HG02763 (cell line): ENCODE data around the gene PGGHG.
"Not testable (repeated sequence)": the region's sequence is repeated elsewhere in the genome, so short reads cannot be mapped to it uniquely, and the experiment has no call there.

Experiments used
- ATAC-seq: cut with Tn5 transposase; IDR thresholded peaks from one replicate; pipeline ENCODE4 v1.9.1; 2021; ENCODE audit warnings: mild to moderate bottlenecking, moderate library complexity; ENCODE audit not compliant: unreplicated experiment

PGGHG gene

DNA sequence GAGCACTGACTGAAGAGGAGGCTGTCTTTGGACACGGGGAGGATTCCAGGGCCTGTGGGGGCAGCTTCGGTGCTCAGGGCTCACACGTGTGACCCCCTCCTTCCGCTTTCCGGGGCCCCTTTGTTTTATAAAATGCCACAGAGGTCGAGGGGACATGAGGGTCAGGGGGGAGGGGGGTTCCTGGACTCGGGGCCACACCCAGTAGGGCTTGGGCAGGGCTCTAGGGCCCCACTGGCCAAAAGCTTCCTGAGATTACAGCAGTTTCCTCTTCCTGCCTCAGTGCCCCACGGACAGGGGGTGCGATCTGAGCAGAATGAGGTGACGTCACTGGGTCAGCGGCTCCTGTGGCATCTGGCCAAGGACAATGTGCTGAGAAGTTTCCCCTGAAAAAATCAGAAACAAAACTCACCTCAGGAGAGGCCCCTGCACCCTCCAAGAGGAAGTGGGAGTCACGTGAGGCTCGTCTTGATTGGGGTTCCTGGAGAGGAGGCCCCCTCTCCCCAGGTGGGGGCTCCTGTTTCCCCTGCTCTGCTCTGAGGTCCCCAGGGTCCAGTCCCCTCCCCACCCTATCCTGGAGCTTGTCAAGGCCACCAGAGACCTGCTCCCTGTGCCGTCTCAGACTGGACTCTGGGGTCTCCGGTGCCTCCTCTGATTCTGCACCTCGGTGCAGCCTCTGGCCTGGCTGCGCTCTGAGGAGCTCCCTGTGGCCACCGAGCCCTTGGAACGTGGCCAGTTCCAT is 38.1 kb downstream of the PGGHG start:
- ATAC-seq, result peak; percentile 60

DNA sequence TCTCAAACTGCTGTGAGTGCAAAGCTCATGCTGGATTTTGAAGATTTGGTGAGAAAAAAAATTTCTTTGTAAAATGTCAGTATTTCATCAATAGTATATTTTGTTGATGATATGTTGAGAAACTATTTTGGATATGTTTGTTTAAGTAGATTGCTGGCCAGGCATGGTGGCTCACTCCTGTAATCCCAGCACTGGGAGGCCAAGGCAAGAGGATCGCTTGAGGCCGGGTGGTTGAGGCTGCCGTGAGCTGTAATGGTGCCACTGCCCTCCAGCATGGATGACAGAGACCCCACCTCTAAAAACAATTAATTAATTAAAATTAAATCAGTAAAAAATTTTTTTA is 38.6 kb downstream of the PGGHG start:
- ATAC-seq, result no peak

DNA sequence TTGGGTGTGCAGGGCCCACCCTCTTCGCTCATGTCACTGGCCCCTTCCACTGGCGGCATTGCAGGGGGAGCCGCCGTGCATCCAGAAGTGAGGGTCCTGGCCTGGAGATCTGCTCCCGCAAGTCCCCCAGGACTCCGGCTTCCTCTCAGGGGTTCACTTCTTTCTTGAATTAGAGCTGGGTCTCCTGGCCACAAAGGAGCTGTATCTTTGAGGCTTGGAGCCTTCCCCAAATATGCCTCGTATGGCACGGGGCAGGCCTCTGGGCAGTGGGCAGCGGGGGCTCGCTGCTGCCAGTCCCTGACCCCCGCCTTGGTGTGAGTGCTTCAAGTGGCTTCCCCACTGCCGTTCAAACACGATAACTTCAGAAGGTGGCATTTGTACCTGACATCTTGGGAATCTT is 39.1 kb downstream of the PGGHG start:
- ATAC-seq, result no peak

DNA sequence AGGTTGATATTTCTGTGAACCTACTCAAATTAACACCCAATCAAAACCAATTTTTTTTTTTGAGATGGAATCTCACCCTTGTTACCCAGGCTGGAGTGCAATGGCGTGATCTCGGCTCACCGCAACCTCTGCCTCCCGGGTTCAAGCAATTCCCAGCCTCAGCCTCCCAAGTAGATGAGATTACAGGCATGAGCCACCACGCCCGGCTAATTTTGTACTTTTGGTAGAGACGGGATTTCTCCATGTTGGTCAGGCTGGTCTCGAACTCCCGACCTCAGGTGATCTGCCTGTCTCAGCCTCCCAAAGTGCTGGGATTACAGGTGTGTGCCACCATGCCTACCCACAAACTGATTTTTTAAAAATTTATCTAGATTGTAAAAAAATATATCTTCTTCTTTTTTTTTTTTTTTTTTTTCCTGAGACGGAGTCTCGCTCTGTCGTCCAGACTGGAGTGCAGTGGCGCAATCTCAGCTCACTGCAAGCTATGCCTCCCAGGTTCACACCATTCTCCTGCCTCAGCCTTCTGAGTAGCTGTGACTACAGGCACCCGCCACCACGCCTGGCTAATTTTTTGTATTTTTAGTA is 39.7 kb downstream of the PGGHG start:
- not testable (repeated sequence) for ATAC-seq

DNA sequence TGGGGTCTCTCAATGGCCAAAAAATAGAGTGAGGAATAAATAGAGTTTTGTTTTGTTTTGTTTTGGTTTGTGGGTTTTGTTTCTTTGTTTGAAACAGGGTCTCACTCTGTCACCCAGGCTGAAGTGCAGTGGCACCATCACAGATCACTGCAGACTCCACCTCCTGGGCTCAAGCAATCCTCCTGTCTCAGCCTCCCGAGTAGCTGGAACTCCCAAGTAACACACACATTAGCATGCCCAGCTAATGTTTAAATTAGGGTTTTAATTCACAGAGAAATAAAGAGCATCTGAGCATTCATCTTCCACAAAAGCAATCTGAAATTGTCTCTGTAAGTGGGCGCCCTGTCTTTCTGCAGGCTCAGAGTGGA is 40.9 kb downstream of the PGGHG start:
- ATAC-seq, result no peak

- ATAC-seq, result no peak
These were observed 41.4 kb downstream of the PGGHG start for GRCh38 chr11:330307-330693.

GRCh38 chr11:330694-331357 is 41.9 kb downstream of the PGGHG start:
- ATAC-seq, result no peak

DNA sequence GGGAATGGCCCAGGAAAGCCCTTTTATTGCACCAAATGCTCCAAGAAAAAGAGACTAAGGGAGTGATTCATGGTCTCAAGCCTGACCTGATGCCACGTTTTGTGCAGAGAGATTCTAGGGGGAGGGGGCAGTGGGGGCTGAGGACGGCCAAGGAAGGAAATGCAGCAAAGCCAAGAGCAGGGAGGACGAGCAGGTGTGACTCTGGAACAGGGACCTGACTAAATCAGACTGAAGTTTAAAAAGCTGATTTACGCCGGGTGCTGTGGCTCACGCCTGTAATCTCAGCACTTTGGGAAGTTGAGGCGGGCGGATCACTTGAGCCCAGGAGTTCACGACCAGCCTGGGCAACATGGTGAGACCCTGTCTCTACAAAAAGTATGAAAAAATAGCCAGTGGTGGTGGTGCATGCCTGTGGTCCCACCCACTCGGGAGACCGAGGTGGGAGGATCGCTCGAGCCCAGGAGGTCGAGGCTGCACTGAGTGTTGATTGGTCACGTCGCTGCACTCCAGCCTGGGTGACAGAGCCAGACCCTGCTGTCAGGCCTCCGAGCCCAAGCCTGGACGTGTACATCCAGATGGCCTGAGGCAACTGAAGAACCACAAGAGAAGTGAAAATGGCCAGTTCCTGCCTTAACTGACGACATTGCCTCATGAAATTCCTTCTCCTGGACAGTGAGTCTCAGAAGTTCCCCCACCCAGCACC is 42.6 kb downstream of the PGGHG start:
- ATAC-seq, result no peak

DNA sequence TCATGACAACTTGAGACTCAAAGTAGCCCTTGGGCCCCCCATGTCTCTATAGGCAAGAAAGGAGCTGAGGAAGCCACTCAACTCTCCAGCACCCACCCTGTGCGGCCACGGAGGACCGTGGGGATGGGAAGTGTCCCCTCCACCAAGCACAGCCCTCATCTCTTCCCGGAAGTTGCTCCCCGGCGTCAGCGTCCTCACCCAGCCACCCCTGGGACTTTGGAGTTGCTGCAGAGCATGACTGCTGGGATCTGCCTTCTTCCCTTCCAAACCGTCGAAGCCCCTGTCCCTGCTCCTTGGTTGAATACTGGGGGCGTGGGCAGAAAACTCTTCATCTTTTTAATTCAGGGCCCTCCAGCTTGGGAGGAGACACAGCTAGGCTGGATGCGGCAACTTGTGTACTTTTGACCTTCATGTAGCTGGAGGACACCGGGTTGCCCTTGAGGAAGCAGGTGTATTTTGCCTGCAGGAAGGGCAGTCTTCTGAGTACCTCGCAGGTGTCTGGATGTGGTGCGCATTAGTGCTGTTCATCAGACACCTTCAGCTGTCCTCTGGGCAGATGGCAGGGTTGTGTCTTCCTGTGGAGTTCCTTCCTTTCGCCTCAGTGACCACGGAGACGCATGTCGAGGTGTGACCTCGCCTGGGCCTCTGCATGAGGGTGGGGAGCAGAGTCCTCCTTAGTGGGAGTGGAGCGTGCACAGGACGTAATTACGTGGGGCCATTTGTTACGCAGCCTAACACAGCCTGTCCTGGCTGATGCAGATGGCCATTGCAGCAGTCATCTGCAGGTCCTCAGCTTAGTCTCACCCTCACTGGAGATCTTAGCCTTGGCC is 43.9 kb downstream of the PGGHG start:
- ATAC-seq, result no peak

DNA sequence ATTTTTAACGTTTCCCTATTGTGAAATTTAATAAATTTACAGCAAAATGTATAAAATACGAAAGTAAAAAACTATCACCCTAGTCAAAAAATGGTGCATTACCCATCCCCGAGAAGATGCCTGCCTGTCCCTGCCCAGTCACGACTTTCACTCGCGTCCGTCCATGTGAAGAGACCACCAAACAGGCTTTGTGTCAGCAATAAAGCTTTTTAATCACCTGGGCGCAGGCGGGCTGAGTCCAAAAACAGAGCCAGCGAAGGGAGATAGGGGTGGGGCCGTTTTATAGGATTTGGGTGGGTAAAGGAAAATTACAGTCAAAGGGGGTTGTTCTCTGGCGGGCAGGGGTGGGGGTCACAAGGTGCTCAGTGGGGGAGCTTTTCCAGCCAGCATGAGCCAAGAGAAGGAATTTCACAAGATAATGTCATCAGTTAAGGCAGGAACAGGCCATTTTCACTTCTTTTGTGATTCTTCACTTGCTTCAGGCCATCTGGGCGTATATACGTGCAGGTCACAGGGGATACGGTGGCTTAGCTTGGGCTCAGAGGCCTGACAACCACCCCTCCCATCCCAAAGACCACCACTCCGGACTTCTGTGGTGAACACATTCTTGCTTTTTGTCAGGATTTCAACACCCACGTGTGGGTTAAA is 44.8 kb downstream of the PGGHG start:
- not testable (repeated sequence) for ATAC-seq

DNA sequence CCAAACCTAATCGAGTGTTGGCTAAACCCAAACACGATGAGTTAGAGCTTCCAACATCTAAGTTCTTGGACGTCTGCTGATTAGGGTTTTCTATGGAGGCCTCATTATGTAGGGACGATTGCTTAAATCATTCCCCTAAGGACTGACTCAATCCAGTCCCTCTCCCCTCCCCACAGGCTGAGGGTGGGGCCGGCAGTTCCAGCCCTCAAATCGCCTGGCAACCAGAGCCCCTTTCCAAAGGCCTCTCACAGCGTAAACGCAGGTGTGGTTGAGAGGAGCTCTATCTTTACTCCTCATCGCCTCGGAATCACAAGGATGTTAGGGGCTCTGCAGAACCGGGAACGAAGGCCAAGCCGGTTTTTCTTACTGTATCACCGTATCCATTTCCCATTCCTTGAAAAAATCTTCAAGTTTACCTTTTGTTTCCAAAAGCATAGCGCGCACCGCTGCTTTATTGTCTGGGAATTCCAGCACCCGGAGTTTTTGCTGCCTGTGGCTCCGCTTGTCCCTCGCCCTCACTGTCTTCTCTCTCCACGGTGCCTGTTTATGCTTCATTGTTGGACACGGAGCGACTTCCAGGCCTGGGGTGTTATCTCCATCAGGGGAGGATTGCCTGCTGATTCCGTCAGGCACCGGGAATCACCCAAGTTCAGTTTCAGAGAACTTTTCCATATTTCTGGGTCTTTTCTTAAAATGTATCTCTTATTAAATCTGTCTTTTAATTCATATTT is 45.5 kb downstream of the PGGHG start:
- ATAC-seq, result no peak

- ATAC-seq, result no peak
These were observed 47.1 kb downstream of the PGGHG start for GRCh38 chr11:335779-336658.

GRCh38 chr11:336659-337198 is 47.8 kb downstream of the PGGHG start:
- ATAC-seq, result no peak

DNA sequence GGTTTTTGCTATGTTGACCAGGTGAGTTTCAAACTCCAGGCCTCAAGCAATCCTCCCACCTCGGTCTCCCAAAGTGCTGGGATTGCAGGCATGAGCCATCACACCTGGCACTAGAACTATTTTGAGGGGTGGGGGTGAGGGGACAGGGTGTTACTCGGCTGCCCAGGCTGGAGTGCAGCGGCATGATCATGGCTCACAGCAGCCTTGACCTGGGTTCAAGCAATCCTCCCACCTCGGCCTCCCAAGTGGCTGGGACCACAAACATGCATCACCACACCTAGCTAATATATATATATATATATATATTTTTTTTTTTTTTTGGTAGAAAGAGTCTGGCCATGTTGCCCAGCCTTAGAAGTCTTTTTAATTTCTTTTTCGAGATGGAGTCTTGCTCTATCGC is 48.8 kb downstream of the PGGHG start:
- ATAC-seq, result no peak

DNA sequence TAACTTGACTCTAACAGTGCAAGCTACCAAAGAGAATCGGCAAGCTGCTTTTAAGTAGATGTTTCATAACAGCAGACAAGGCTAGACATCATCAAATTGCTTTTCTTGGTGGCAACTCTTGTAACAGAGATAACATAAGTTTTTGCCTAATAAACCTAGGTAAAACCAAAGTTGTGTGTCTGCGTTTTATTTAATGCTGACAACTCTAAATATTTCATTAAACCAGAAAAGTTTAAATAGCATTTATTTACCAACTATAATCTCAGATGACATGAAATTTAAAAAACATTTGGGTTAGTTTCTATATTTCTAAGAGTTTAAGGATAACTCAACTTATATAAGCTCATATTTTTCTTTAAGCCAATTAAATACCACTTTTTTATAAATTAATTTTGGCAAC is 51.0 kb downstream of the PGGHG start:
- ATAC-seq, result no peak

DNA sequence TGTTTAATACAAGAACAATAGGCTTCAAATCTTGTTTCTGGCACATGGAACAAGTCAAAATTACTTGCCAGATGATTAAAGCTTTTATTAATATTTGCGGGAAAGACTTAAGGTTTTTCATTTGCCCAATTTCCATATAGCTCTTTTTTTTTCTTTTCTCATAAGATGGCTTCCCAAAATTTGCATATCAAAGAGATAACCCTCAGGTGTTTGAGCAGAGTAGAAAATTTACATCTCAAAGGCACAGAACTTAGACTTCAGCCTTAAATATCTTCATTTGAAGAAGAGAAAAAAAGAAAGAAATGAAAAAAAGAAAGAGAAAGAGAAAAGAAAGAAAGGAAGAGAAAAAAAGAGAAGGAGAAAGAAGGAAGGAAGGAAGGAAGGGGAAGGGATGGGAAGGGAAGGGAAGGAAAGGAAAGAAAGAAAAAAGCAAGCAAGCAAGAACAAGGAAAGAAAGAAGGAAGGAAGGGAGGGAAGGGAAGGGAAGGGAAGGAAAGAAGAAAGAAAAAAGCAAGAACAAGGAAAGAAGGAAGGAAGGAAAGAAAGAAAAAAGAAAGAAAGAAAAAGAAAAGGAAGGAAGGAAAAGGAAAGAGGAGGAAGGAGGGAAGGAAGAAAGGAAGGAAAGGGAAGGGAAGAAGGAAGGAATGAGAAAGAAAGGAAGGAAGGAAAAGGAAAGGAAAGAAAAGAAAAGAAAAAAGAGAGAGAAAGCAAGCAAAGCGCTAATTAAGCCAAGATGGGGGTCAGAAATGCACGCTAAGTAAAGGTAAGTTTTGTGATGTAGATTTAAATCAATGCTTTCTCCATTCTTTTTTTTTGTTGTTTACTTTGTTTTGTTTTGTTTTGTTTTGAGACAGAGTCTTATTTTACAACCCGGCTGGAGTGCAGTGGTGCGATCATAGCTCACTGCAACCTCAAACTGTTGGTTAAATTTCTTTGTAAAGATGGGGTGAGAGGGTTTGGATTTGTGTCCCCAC is 51.9 kb downstream of the PGGHG start:
- ATAC-seq, result no peak

GRCh38 chr11:342328-342727 is 53.4 kb downstream of the PGGHG start:
- no peak for ATAC-seq
